Muscle layer of colon (tissue), 2 donors: ENCODE measurements around the gene ZNF730.
"Not testable (repeated sequence)": the region's sequence is repeated elsewhere in the genome, so short reads cannot be mapped to it uniquely, and the experiment has no call there.

ENCODE experiments used
- H3K27ac ChIP-seq: one replicate; pipeline ENCODE4 v1.7.0; 2013; ENCODE audit warnings: low read depth, mild to moderate bottlenecking, low read length, moderate library complexity
- H3K27me3 ChIP-seq, 2 donors: one replicate each; pipeline ENCODE4 v1.7.0; 2013; ENCODE audit warnings: low read length in 2 of 2, mild to moderate bottlenecking in 2 of 2; ENCODE audit not compliant: insufficient read depth in 2 of 2, control insufficient read depth in 1 of 2
- H3K36me3 ChIP-seq: one replicate; pipeline ENCODE4 v1.7.0; 2013; ENCODE audit warnings: mild to moderate bottlenecking, low read length; ENCODE audit not compliant: insufficient read depth
- H3K4me1 ChIP-seq: one replicate; pipeline ENCODE4 v1.7.0; 2013; ENCODE audit warnings: mild to moderate bottlenecking, low read length; ENCODE audit not compliant: insufficient read depth
- H3K4me3 ChIP-seq, 2 donors: one replicate each; pipeline ENCODE4 v1.7.0; 2013; ENCODE audit warnings: low read length in 2 of 2, low read depth in 1 of 2, mild to moderate bottlenecking in 1 of 2, moderate library complexity in 1 of 2
- H3K9ac ChIP-seq: one replicate; pipeline ENCODE4 v1.7.0; 2013; ENCODE audit warnings: low read length
- H3K9me3 ChIP-seq: one replicate; pipeline ENCODE4 v1.7.0; 2013; ENCODE audit warnings: mild to moderate bottlenecking, low read length
- donor health status: abdominal sarcoma.
- donor health status: Adenocarcinoma of cecum.

The ZNF730 gene

GRCh38 chr19:23118400-23118799 lies 1.6 kb downstream of the ZNF730 start:
- Histone ChIP-seq H3K9me3 (no peaks in the 10 kb centered on the region), H3K27ac (no peak overlapping the region), H3K27me3 (no peaks in the 10 kb centered on the region), H3K4me1 (peaks cover 8% of the 10 kb centered on the region), H3K4me3 (no peak overlapping the region), H3K9ac (no peak overlapping the region), H3K36me3 (no peaks in the 10 kb centered on the region)

- not testable (repeated sequence) for H3K36me3 ChIP-seq, H3K27me3 ChIP-seq, H3K27ac ChIP-seq, H3K9ac ChIP-seq, H3K4me3 ChIP-seq, H3K4me1 ChIP-seq, H3K9me3 ChIP-seq
Measured at GRCh38 chr19:23134211-23134610, 17.4 kb downstream of the ZNF730 start.

- Histone ChIP-seq H3K4me1 (no peaks in the 10 kb centered on the region), H3K9me3 (no peaks in the 10 kb centered on the region), H3K4me3 (no peak overlapping the region), H3K36me3 (no peaks in the 10 kb centered on the region), H3K27ac (no peak overlapping the region), H3K27me3 (no peaks in the 10 kb centered on the region), H3K9ac (no peak overlapping the region)
Measured at GRCh38 chr19:23145617-23146415, 29.0 kb downstream of the ZNF730 start.

GRCh38 chr19:23160766-23161165 lies 43.9 kb downstream of the ZNF730 start:
- no peaks in the 10 kb centered on the region for H3K9me3 ChIP-seq
- H3K4me3 ChIP-seq = no peak overlapping the region
- H3K27ac ChIP-seq = no peak overlapping the region
- no peaks in the 10 kb centered on the region for H3K36me3 ChIP-seq
- H3K4me1 ChIP-seq = no peaks in the 10 kb centered on the region
- no peaks in the 10 kb centered on the region for H3K27me3 ChIP-seq
- H3K9ac ChIP-seq = no peak overlapping the region

GRCh38 chr19:23168286-23168685 lies 51.5 kb downstream of the ZNF730 start:
- H3K9me3 ChIP-seq, H3K9ac ChIP-seq, H3K4me1 ChIP-seq, H3K36me3 ChIP-seq, H3K27me3 ChIP-seq, H3K27ac ChIP-seq, H3K4me3 ChIP-seq: not testable (repeated sequence)

- H3K4me1 ChIP-seq = no peaks in the 10 kb centered on the region
- H3K36me3 ChIP-seq = no peaks in the 10 kb centered on the region
- no peak overlapping the region for H3K4me3 ChIP-seq
- H3K9ac ChIP-seq = no peak overlapping the region
- no peaks in the 10 kb centered on the region for H3K9me3 ChIP-seq
- no peak overlapping the region for H3K27ac ChIP-seq
- no peaks in the 10 kb centered on the region for H3K27me3 ChIP-seq
Measured at GRCh38 chr19:23183251-23183650, 66.4 kb downstream of the ZNF730 start.

GRCh38 chr19:23190341-23190740 lies 73.5 kb downstream of the ZNF730 start:
- H3K36me3 ChIP-seq = no peaks in the 10 kb centered on the region
- no peak overlapping the region for H3K27ac ChIP-seq
- H3K27me3 ChIP-seq = no peaks in the 10 kb centered on the region
- no peaks in the 10 kb centered on the region for H3K4me1 ChIP-seq
- no peak overlapping the region for H3K4me3 ChIP-seq
- no peak overlapping the region for H3K9ac ChIP-seq
- no peaks in the 10 kb centered on the region for H3K9me3 ChIP-seq
